ENCODE data around the gene C19orf85.

Gene C19orf85

DNA sequence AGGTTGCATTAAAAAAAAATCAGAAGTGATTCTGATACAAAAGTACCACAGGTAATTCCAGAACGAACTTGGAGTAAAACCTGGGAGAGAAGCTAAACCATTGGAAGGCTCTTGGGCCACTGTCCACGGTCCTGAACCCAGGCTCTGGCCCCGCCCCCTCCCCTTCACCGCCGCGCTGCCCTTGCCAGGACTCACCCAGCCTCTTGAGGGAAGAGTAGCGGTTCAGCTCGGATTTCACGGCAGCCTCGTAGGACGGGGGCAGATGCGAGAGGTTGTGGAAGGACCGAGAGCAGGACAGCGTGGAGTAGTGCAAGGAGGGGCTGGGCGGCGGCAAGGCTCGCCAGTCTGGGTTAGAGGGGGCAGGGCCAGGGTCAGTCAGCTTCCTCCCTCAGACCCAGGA lies 27.1 kb downstream of the C19orf85 start (continued):
- peak; percentile 61; the same call in 1 of the 2 replicates for TF ChIP-seq ZNF394 (tag by site-specific recombination; IDR thresholded peaks at IDR 0.05; ENCODE audit: borderline replicate concordance)
- TF ChIP-seq, protein P1, sequence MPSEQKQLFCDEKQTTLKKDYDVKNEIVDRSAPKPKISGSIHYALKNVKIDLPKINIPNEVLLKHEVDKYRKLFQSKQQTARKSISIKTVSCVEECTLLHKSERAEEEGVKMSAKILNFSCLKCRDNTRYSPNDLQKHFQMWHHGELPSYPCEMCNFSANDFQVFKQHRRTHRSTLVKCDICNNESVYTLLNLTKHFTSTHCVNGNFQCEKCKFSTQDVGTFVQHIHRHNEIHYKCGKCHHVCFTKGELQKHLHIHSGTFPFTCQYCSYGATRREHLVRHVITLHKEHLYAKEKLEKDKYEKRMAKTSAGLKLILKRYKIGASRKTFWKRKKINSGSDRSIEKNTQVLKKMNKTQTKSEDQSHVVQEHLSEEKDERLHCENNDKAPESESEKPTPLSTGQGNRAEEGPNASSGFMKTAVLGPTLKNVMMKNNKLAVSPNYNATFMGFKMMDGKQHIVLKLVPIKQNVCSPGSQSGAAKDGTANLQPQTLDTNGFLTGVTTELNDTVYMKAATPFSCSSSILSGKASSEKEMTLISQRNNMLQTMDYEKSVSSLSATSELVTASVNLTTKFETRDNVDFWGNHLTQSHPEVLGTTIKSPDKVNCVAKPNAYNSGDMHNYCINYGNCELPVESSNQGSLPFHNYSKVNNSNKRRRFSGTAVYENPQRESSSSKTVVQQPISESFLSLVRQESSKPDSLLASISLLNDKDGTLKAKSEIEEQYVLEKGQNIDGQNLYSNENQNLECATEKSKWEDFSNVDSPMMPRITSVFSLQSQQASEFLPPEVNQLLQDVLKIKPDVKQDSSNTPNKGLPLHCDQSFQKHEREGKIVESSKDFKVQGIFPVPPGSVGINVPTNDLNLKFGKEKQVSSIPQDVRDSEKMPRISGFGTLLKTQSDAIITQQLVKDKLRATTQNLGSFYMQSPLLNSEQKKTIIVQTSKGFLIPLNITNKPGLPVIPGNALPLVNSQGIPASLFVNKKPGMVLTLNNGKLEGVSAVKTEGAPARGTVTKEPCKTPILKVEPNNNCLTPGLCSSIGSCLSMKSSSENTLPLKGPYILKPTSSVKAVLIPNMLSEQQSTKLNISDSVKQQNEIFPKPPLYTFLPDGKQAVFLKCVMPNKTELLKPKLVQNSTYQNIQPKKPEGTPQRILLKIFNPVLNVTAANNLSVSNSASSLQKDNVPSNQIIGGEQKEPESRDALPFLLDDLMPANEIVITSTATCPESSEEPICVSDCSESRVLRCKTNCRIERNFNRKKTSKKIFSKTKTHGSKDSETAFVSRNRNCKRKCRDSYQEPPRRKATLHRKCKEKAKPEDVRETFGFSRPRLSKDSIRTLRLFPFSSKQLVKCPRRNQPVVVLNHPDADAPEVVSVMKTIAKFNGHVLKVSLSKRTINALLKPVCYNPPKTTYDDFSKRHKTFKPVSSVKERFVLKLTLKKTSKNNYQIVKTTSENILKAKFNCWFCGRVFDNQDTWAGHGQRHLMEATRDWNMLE (tag by site-specific recombination; conservative IDR thresholded peaks at IDR 0.05; ENCODE audit: low read depth) = no peak
- no peak for TF ChIP-seq ZNF366 (tag by site-specific recombination; conservative IDR thresholded peaks at IDR 0.05)
- TF ChIP-seq ZNF404 (tag by site-specific recombination; IDR thresholded peaks at IDR 0.05) = no peak
- no peak for TF ChIP-seq ZNF239 (tag by site-specific recombination; IDR thresholded peaks at IDR 0.05)
- no peak for TF ChIP-seq ZNF324 (tag by site-specific recombination; IDR thresholded peaks at IDR 0.05)
- TF ChIP-seq, protein P2, sequence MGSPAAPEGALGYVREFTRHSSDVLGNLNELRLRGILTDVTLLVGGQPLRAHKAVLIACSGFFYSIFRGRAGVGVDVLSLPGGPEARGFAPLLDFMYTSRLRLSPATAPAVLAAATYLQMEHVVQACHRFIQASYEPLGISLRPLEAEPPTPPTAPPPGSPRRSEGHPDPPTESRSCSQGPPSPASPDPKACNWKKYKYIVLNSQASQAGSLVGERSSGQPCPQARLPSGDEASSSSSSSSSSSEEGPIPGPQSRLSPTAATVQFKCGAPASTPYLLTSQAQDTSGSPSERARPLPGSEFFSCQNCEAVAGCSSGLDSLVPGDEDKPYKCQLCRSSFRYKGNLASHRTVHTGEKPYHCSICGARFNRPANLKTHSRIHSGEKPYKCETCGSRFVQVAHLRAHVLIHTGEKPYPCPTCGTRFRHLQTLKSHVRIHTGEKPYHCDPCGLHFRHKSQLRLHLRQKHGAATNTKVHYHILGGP (tag by site-specific recombination; IDR thresholded peaks at IDR 0.05) = no peak
- no peak for TF ChIP-seq OSR2 (tag by site-specific recombination; IDR thresholded peaks at IDR 0.05)
- TF ChIP-seq, protein P3, sequence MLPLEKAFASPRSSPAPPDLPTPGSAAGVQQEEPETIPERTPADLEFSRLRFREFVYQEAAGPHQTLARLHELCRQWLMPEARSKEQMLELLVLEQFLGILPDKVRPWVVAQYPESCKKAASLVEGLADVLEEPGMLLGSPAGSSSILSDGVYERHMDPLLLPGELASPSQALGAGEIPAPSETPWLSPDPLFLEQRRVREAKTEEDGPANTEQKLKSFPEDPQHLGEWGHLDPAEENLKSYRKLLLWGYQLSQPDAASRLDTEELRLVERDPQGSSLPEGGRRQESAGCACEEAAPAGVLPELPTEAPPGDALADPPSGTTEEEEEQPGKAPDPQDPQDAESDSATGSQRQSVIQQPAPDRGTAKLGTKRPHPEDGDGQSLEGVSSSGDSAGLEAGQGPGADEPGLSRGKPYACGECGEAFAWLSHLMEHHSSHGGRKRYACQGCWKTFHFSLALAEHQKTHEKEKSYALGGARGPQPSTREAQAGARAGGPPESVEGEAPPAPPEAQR (tag by site-specific recombination; IDR thresholded peaks at IDR 0.05) = no peak
- TF ChIP-seq, protein P4, sequence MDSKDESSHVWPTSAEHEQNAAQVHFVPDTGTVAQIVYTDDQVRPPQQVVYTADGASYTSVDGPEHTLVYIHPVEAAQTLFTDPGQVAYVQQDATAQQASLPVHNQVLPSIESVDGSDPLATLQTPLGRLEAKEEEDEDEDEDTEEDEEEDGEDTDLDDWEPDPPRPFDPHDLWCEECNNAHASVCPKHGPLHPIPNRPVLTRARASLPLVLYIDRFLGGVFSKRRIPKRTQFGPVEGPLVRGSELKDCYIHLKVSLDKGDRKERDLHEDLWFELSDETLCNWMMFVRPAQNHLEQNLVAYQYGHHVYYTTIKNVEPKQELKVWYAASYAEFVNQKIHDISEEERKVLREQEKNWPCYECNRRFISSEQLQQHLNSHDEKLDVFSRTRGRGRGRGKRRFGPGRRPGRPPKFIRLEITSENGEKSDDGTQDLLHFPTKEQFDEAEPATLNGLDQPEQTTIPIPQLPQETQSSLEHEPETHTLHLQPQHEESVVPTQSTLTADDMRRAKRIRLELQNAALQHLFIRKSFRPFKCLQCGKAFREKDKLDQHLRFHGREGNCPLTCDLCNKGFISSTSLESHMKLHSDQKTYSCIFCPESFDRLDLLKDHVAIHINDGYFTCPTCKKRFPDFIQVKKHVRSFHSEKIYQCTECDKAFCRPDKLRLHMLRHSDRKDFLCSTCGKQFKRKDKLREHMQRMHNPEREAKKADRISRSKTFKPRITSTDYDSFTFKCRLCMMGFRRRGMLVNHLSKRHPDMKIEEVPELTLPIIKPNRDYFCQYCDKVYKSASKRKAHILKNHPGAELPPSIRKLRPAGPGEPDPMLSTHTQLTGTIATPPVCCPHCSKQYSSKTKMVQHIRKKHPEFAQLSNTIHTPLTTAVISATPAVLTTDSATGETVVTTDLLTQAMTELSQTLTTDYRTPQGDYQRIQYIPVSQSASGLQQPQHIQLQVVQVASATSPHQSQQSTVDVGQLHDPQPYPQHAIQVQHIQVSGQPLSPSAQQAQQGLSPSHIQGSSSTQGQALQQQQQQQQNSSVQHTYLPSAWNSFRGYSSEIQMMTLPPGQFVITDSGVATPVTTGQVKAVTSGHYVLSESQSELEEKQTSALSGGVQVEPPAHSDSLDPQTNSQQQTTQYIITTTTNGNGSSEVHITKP (tag by site-specific recombination; IDR thresholded peaks at IDR 0.05) = 0 out of 2 replicates have a peak, but pooled peaks have one; percentile 10
- TF ChIP-seq ZNF155 (tag by site-specific recombination; IDR thresholded peaks at IDR 0.05) = no peak
- no peak for TF ChIP-seq ZIC2 (tag by site-specific recombination; IDR thresholded peaks at IDR 0.05)
- no peak for TF ChIP-seq ZNF626 (tag by site-specific recombination; IDR thresholded peaks at IDR 0.05)
- TF ChIP-seq ZNF23 (tag by site-specific recombination; IDR thresholded peaks at IDR 0.05; ENCODE audit: borderline replicate concordance) = no peak
- TF ChIP-seq ZNF660 (tag by site-specific recombination; IDR thresholded peaks at IDR 0.05) = no peak
- TF ChIP-seq ZSCAN30 (tag by site-specific recombination; IDR thresholded peaks at IDR 0.05) = no peak
- TF ChIP-seq, protein P5, sequence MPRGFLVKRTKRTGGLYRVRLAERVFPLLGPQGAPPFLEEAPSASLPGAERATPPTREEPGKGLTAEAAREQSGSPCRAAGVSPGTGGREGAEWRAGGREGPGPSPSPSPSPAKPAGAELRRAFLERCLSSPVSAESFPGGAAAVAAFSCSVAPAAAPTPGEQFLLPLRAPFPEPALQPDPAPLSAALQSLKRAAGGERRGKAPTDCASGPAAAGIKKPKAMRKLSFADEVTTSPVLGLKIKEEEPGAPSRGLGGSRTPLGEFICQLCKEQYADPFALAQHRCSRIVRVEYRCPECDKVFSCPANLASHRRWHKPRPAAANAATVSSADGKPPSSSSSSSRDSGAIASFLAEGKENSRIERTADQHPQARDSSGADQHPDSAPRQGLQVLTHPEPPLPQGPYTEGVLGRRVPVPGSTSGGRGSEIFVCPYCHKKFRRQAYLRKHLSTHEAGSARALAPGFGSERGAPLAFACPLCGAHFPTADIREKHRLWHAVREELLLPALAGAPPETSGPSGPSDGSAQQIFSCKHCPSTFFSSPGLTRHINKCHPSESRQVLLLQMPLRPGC (tag by site-specific recombination; IDR thresholded peaks at IDR 0.05) = no peak
- no peak; the same call in 1 of the 2 replicates for TF ChIP-seq KLF1 (tag by site-specific recombination; IDR thresholded peaks at IDR 0.05)
- TF ChIP-seq ZNF133 (tag by site-specific recombination; IDR thresholded peaks at IDR 0.05) = no peak
- TF ChIP-seq ZNF501 (tag by site-specific recombination; IDR thresholded peaks at IDR 0.05) = no peak
- TF ChIP-seq ZNF211 (tag by site-specific recombination; IDR thresholded peaks at IDR 0.05; ENCODE audit: low read depth) = no peak
- TF ChIP-seq ZNF654 (tag by site-specific recombination; IDR thresholded peaks at IDR 0.05; ENCODE audit: low read depth) = no peak
- TF ChIP-seq, protein P6, sequence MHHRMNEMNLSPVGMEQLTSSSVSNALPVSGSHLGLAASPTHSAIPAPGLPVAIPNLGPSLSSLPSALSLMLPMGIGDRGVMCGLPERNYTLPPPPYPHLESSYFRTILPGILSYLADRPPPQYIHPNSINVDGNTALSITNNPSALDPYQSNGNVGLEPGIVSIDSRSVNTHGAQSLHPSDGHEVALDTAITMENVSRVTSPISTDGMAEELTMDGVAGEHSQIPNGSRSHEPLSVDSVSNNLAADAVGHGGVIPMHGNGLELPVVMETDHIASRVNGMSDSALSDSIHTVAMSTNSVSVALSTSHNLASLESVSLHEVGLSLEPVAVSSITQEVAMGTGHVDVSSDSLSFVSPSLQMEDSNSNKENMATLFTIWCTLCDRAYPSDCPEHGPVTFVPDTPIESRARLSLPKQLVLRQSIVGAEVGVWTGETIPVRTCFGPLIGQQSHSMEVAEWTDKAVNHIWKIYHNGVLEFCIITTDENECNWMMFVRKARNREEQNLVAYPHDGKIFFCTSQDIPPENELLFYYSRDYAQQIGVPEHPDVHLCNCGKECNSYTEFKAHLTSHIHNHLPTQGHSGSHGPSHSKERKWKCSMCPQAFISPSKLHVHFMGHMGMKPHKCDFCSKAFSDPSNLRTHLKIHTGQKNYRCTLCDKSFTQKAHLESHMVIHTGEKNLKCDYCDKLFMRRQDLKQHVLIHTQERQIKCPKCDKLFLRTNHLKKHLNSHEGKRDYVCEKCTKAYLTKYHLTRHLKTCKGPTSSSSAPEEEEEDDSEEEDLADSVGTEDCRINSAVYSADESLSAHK (tag by site-specific recombination; IDR thresholded peaks at IDR 0.05) = no peak
- TF ChIP-seq ZNF416 (tag by site-specific recombination; IDR thresholded peaks at IDR 0.05) = no peak
- TF ChIP-seq ZNF558 (tag by site-specific recombination; IDR thresholded peaks at IDR 0.05) = no peak
- TF ChIP-seq ZNF768 (tag by site-specific recombination; IDR thresholded peaks at IDR 0.05) = no peak
